DMS53 (cell line): ENCODE measurements around the gene GXYLT1.
"Not testable (repeated sequence)": the region's sequence is repeated elsewhere in the genome, so short reads cannot be mapped to it uniquely, and the experiment has no call there.

Experiments
- DNase-seq: peaks from one replicate; lab custom pipeline; 2025; lab: John Stamatoyannopoulos, UW

GXYLT1 gene

GRCh38 chr12:42097971-42098370 lies 46.7 kb downstream of the GXYLT1 start:
- DNase-seq = no peak

DNA sequence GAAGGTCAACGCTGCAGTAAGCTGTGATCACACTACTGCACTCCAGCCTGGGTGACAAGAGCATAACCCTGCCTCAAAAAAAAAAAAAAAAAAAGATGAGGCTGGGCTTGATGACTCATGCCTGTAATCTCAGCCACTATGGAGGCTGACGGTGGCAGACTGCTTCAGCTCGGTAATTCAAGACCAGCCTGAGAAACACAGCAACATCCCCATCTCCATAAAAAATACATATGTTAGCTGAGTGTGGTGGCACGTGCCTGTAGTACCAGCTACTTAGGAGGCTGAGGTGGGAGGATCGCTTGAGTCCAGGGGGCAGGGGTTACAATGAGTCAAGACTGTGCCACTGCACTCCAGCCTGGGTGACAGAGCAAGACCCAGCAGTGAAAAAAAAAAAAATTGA lies 50.4 kb downstream of the GXYLT1 start:
- DNase-seq = peak; percentile 96

GRCh38 chr12:42091769-42092168 lies 52.9 kb downstream of the GXYLT1 start:
- no peak for DNase-seq

- DNase-seq = no peak
Observed at GRCh38 chr12:42090899-42091298, 53.8 kb downstream of the GXYLT1 start.

GRCh38 chr12:42086031-42086430 lies 58.6 kb downstream of the GXYLT1 start:
- DNase-seq = no peak

DNA sequence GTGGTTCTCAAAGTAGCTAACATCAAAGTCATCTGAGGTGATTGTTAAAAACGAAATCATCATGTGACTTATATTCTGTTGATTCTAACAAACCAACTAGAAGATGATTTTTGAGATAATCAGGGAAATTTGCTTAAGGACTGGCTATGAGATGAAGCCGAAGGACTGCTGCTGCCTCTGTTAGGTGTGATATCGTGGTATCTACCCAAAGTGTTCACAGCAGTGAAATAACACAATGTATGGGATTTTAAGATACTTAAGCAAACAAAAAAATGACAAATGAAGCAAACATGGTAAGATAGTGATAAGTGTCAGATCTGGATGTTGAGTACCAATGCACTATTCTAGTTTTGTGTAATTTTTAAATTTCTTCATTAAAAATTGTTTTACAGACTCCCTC lies 59.1 kb downstream of the GXYLT1 start:
- DNase-seq = no peak

GRCh38 chr12:42084522-42084921 lies 60.2 kb downstream of the GXYLT1 start:
- no peak for DNase-seq

- DNase-seq = no peak
Observed at GRCh38 chr12:42076976-42077375, 67.7 kb downstream of the GXYLT1 start.

DNA sequence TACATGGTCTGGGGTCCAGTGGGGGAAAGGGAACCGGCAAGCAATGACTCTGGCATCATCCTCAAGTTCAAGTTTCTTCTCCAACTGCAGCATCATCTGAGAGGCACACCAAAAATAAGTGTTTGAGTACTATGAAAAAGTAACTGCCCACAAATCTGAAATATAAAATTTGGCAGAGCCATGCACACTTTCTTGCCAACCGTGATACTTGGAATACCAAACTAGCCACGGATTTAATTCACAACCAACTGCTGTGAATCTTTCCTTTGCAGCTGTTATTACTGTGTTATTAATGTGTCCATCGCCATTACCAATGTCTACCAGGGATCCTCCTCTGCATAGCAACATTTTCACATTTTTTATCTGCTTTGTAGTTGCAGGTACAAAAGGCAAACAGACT lies 74.6 kb downstream of the GXYLT1 start:
- no peak for DNase-seq

DNA sequence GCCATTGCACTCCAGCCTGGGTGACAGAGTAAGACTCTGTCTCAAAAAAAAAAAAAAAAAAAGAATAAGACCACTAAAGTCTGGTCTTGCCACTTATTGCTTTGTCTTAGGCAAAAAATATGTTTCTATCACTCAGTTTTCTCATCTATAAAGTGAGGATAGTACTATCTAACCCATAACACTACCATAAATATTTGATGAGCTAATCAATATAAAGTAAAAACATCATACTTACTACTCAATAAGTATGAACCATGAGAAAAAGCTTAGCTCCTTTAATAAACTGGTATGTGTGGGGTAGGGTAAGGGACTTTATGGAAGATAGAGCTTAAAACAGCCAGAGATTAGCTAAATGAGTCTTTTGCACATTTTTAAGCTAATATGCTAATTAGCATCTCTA lies 85.5 kb downstream of the GXYLT1 start:
- no peak for DNase-seq

DNA sequence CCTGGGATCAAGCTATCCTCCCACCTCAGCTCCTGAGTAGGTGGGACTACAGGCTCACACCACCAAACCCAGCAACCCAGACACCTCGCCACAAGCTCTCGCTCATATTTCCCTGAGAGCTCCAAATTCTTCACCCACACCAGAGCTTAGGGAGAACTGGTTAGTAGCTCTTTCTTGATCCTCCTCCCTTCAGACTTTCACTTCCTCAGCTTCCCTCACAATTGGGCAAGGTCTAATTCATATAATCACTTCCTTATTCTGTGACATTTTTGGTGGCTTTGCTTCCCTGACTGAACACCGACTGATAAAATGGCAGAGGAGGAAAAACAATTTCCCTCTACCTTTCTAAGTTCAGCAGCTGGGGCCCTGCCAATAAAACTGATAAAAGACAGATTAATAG lies 88.5 kb downstream of the GXYLT1 start:
- no peak for DNase-seq

GRCh38 chr12:42053456-42053855 lies 91.2 kb downstream of the GXYLT1 start:
- DNase-seq = no peak

DNA sequence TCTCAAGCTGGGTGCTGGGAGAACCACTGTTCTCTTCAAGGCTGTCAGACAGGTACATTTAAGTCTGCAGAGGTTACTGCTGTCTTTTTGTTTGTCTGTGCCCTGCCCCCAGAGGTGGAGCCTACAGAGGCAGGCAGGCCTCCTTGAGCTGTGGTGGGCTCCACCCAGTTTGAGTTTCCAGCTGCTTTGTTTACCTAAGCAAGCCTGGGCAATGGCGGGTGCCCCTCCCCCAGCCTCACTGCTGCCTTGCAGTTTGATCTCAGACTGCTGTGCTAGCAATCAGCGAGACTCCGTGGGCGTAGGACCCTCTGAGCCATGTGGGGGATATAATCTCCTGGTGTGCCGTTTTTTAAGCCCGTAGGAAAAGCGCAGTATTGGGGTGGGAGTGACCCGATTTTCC lies 95.7 kb downstream of the GXYLT1 start:
- DNase-seq = not testable (repeated sequence)

DNA sequence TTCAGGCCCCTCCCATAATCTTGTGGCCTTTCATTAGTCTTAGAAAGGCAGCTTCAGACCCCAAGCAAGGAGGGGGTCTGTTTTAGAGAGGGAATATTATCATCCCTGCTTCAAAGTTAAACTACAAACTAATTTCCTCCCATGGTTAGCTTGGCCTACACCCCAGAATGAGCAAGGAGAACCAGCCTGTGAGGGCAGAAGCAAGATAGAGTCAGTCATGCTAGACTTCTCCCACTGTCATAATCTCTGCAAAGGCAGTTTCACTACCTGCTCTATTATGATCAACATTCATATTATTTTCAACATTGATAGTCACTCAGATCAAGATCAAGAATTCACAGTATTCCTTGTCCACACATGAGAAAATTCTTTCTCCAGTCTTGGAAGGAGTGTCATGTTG lies 105.1 kb downstream of the GXYLT1 start:
- DNase-seq = no peak

DNA sequence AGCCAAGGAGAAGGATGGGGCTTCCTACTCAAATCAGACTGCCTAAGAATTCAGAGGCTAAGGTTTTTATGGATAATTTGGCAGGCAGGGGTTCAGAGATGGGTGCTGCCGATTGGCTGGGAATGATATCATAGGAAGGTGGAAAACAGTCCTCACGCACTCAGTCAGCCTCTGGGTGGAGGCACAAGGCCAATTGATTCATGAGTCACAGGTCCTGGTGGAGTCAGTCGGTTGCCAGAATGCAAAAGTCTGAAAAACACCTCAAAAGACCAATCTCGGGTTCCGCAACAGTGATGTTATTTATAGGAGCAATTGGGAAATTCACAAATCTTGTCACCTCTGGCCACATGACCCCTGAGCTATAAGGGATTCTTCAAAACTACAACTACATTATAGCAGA lies 105.5 kb downstream of the GXYLT1 start:
- no peak for DNase-seq

DNA sequence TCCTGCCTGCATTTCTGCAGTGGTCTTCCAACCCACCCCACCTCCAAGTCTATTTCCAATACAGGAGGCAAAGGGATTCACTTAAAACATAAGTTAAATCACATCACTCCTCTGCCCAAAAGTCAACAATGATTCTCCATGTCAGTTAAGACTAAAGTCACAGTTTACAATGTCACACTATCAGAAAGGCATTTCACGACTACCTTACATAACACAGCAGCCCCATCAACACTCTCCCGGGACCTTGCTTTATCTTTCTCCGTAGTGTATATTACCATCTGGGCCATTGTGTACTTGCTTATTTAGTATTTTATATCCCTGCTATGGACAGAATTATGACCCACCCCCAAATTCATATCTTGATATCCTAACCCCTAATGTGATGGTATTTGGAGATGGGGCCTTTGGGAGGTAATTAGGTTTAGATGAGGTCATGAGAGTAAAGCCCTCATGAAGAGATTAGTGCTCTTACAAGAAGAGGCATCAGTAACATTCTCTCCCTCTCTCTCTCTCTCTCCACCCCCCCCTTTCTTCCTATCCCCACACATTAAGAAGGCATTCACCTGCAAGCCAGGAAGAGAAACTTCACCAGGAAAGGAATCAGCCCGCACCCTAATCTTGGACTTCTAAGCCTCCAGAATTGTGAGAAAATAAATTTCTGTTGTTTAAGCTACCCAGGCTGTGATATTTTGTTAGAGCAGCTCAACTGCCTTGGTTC lies 112.7 kb downstream of the GXYLT1 start:
- no peak for DNase-seq
